ENCODE measurements around the gene SOWAHB. TPM values are rescaled to one million over a fixed set of nuclear protein-coding genes. Genes with fewer than 3 reads are reported as not detected.
"Not testable (repeated sequence)": the region's sequence is repeated elsewhere in the genome, so short reads cannot be mapped to it uniquely, and the experiment has no call there.

The SOWAHB gene
- total RNA-seq, 1 donor from 2014 or later = 0.75 TPM

- no peak for TF ChIP-seq CTCF (IDR thresholded peaks at IDR 0.05)
- no peak overlapping the region for H3K4me3 Mint-ChIP-seq (ENCODE audit: unreplicated experiment)
- H3K27ac Mint-ChIP-seq (ENCODE audit: unreplicated experiment) = no peak overlapping the region
- DNase-seq (ENCODE audit: extremely low spot score, unreplicated experiment) = no peak
- no peaks in the 10 kb centered on the region for H3K9me3 Mint-ChIP-seq (ENCODE audit: unreplicated experiment)
- H3K4me1 Mint-ChIP-seq (ENCODE audit: unreplicated experiment) = peaks cover 12% of the 10 kb centered on the region
- no peaks in the 10 kb centered on the region for H3K36me3 Mint-ChIP-seq (ENCODE audit: unreplicated experiment)
- H3K27me3 Mint-ChIP-seq (ENCODE audit: unreplicated experiment) = no peaks in the 10 kb centered on the region
These were observed 11.7 kb downstream of the SOWAHB start for GRCh38 chr4:76886214-76886613.

- no peaks in the 10 kb centered on the region for H3K27me3 Mint-ChIP-seq (ENCODE audit: unreplicated experiment)
- H3K4me1 Mint-ChIP-seq (ENCODE audit: unreplicated experiment) = peaks cover 12% of the 10 kb centered on the region
- TF ChIP-seq CTCF (IDR thresholded peaks at IDR 0.05) = no peak
- H3K36me3 Mint-ChIP-seq (ENCODE audit: unreplicated experiment) = no peaks in the 10 kb centered on the region
- H3K27ac Mint-ChIP-seq (ENCODE audit: unreplicated experiment) = peak overlapping the region; percentile 63
- no peak overlapping the region for H3K4me3 Mint-ChIP-seq (ENCODE audit: unreplicated experiment)
- H3K9me3 Mint-ChIP-seq (ENCODE audit: unreplicated experiment) = no peaks in the 10 kb centered on the region
- DNase-seq (ENCODE audit: extremely low spot score, unreplicated experiment) = no peak
These were observed 14.8 kb downstream of the SOWAHB start for GRCh38 chr4:76883147-76883546.

- Mint-ChIP-seq H3K27ac (ENCODE audit: unreplicated experiment) (peak overlapping the region; percentile 63), H3K4me1 (ENCODE audit: unreplicated experiment) (peaks cover 12% of the 10 kb centered on the region), H3K9me3 (ENCODE audit: unreplicated experiment) (no peaks in the 10 kb centered on the region), H3K36me3 (ENCODE audit: unreplicated experiment) (no peaks in the 10 kb centered on the region), H3K27me3 (ENCODE audit: unreplicated experiment) (no peaks in the 10 kb centered on the region), H3K4me3 (ENCODE audit: unreplicated experiment) (no peak overlapping the region)
- TF ChIP-seq CTCF (IDR thresholded peaks at IDR 0.05) = no peak
- no peak for DNase-seq (ENCODE audit: extremely low spot score, unreplicated experiment)
These were observed 15.3 kb downstream of the SOWAHB start for GRCh38 chr4:76882630-76883029.

GRCh38 chr4:76881375-76881774 is 16.6 kb downstream of the SOWAHB start:
- DNase-seq (ENCODE audit: extremely low spot score, unreplicated experiment) = no peak
- no peak for TF ChIP-seq CTCF (IDR thresholded peaks at IDR 0.05)
- Mint-ChIP-seq H3K27me3 (ENCODE audit: unreplicated experiment) (no peaks in the 10 kb centered on the region), H3K4me3 (ENCODE audit: unreplicated experiment) (no peak overlapping the region), H3K4me1 (ENCODE audit: unreplicated experiment) (peaks cover 12% of the 10 kb centered on the region), H3K9me3 (ENCODE audit: unreplicated experiment) (no peaks in the 10 kb centered on the region), H3K36me3 (ENCODE audit: unreplicated experiment) (no peaks in the 10 kb centered on the region), H3K27ac (ENCODE audit: unreplicated experiment) (no peak overlapping the region)

GRCh38 chr4:76879731-76880364 is 18.1 kb downstream of the SOWAHB start:
- no peak for DNase-seq (ENCODE audit: extremely low spot score, unreplicated experiment)
- peaks cover 12% of the 10 kb centered on the region for H3K4me1 Mint-ChIP-seq (ENCODE audit: unreplicated experiment)
- H3K27ac Mint-ChIP-seq (ENCODE audit: unreplicated experiment) = no peak overlapping the region
- TF ChIP-seq CTCF (IDR thresholded peaks at IDR 0.05) = no peak
- no peaks in the 10 kb centered on the region for H3K27me3 Mint-ChIP-seq (ENCODE audit: unreplicated experiment)
- no peaks in the 10 kb centered on the region for H3K9me3 Mint-ChIP-seq (ENCODE audit: unreplicated experiment)
- H3K36me3 Mint-ChIP-seq (ENCODE audit: unreplicated experiment) = no peaks in the 10 kb centered on the region
- no peak overlapping the region for H3K4me3 Mint-ChIP-seq (ENCODE audit: unreplicated experiment)

- not testable (repeated sequence) for H3K4me1 Mint-ChIP-seq (ENCODE audit: unreplicated experiment); H3K27me3 Mint-ChIP-seq (ENCODE audit: unreplicated experiment); DNase-seq (ENCODE audit: extremely low spot score, unreplicated experiment); H3K9me3 Mint-ChIP-seq (ENCODE audit: unreplicated experiment); H3K36me3 Mint-ChIP-seq (ENCODE audit: unreplicated experiment); H3K4me3 Mint-ChIP-seq (ENCODE audit: unreplicated experiment); H3K27ac Mint-ChIP-seq (ENCODE audit: unreplicated experiment)
These were observed 19.2 kb downstream of the SOWAHB start for GRCh38 chr4:76878641-76879165.
